ENCODE results near the gene TSPAN2. TPM values are rescaled to one million over a fixed set of nuclear protein-coding genes. Genes with fewer than 3 reads are reported as not detected.

TSPAN2 gene
- total and polyA plus RNA-seq, 9 of the 15 experiments (the other 6 are each of a cell fraction or from before 2014, with no cell fraction given): not detected

DNA sequence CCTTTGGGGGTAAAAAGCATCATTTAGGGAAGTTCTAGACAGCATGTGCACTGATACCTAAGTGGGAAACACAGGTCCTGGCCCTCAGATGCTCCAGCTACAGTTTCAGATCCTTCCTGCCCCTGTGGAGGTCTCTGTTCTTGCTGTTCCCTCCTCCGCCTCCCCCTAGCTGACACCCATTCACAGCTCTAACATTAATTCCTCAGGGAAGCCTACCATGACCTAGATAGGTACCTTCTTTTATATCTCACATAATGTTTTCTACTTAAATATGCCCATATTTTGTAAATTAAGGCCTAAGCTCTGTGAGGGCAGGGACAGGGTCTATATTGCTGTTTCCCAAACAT lies 11.3 kb downstream of the TSPAN2 start:
- Histone ChIP-seq H3K9me3 (replicated peaks; ENCODE audit: control insufficient read depth, insufficient read depth, low read depth, low read length) (no peaks in the 10 kb centered on the region), H3K9ac (ENCODE audit: insufficient read depth in 1 of 2, low read depth in 2 of 2, low read length in 2 of 2) (no peak overlapping the region), H3K27ac (ENCODE audit: extremely low read depth, low read depth, low read length) (no peak overlapping the region), H3K27me3 (ENCODE audit: control insufficient read depth in 2 of 2, insufficient read depth in 2 of 2, low read length in 2 of 2) (peaks cover 3 to 13% of the 10 kb centered on the region in 2 experiments; a peak in 4 of 5 replicates), H2AFZ (ENCODE audit: low read depth, low read length) (no peak overlapping the region), H3K79me2 (ENCODE audit: control insufficient read depth, insufficient read depth, low read length) (no peaks in the 10 kb centered on the region), H3K4me2 (ENCODE audit: insufficient read depth, low read length) (no peak overlapping the region), H3K9me1 (ENCODE audit: control insufficient read depth, insufficient read depth, low read length) (no peaks in the 10 kb centered on the region), H3K4me3 (no peak overlapping the region), H3K36me3 (ENCODE audit: control insufficient read depth, insufficient read depth, low read length) (no peaks in the 10 kb centered on the region), H4K20me1 (replicated peaks; ENCODE audit: control insufficient read depth, insufficient read depth, low read length) (no peaks in the 10 kb centered on the region), H3K4me1 (replicated peaks in 1 of 2; ENCODE audit: control insufficient read depth in 2 of 2, insufficient read depth in 2 of 2, low read length in 2 of 2) (no peaks in the 10 kb centered on the region)
- CTCF ChIA-PET (ENCODE audit: low intra/inter-chr PET ratio): no interaction called here
- POLR2A ChIA-PET: interaction anchor here (0.7 kb wide), 1 partner anchor 10 kb away, joined by 3 read pairs; no protein-coding TSS in a partner anchor
- FAIRE-seq (no peak), ATAC-seq (no peak), DNase-seq (ENCODE audit: extremely low read depth in 1 of 4, low spot score in 3 of 4) (no peak)
- 0% methylated on average over 1 of the region's 1 CpG for WGBS (ENCODE audit: insufficient coverage, low coverage, missing lambda C conversion rate)
- in situ Hi-C loops (cut with MboI) (no loop called here), intact Hi-C loops (cut with micrococcal nuclease) (no loop called here)
- BruUV-seq (replicated peaks): no TSS peak
- no peak for TF ChIP-seq SMARCC2 (IDR thresholded peaks at IDR 0.05; ENCODE audit: low read depth)
- no peak for TF ChIP-seq ZNF668 (CRISPR knock-in tag; IDR thresholded peaks at IDR 0.05)
- no peak for TF ChIP-seq TBP (optimal IDR thresholded peaks at IDR 0.05; ENCODE audit: low read depth, low read length)
- TF ChIP-seq PHF8 (IDR thresholded peaks at IDR 0.05; ENCODE audit: borderline replicate concordance, low read length): no peak
- TF ChIP-seq HDGF (IDR thresholded peaks at IDR 0.05): no peak
- no peak for TF ChIP-seq ZNF324 (CRISPR knock-in tag; IDR thresholded peaks at IDR 0.05)
- no peak for TF ChIP-seq RB1 (IDR thresholded peaks at IDR 0.05; ENCODE audit: low read depth)
- no peak for TF ChIP-seq BRD4 (IDR thresholded peaks at IDR 0.05)
- no peak for TF ChIP-seq HNRNPK (IDR thresholded peaks at IDR 0.05; ENCODE audit: low read depth, low read length, poor library complexity, severe bottlenecking)
- TF ChIP-seq ZFP30 (CRISPR knock-in tag; IDR thresholded peaks at IDR 0.05; ENCODE audit: borderline replicate concordance): no peak
- TF ChIP-seq, protein P1, sequence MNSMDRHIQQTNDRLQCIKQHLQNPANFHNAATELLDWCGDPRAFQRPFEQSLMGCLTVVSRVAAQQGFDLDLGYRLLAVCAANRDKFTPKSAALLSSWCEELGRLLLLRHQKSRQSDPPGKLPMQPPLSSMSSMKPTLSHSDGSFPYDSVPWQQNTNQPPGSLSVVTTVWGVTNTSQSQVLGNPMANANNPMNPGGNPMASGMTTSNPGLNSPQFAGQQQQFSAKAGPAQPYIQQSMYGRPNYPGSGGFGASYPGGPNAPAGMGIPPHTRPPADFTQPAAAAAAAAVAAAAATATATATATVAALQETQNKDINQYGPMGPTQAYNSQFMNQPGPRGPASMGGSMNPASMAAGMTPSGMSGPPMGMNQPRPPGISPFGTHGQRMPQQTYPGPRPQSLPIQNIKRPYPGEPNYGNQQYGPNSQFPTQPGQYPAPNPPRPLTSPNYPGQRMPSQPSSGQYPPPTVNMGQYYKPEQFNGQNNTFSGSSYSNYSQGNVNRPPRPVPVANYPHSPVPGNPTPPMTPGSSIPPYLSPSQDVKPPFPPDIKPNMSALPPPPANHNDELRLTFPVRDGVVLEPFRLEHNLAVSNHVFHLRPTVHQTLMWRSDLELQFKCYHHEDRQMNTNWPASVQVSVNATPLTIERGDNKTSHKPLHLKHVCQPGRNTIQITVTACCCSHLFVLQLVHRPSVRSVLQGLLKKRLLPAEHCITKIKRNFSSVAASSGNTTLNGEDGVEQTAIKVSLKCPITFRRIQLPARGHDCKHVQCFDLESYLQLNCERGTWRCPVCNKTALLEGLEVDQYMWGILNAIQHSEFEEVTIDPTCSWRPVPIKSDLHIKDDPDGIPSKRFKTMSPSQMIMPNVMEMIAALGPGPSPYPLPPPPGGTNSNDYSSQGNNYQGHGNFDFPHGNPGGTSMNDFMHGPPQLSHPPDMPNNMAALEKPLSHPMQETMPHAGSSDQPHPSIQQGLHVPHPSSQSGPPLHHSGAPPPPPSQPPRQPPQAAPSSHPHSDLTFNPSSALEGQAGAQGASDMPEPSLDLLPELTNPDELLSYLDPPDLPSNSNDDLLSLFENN (IDR thresholded peaks at IDR 0.05; ENCODE audit: low read depth in 2 of 2, low read length in 2 of 2): no peak
- TF ChIP-seq, protein P2, sequence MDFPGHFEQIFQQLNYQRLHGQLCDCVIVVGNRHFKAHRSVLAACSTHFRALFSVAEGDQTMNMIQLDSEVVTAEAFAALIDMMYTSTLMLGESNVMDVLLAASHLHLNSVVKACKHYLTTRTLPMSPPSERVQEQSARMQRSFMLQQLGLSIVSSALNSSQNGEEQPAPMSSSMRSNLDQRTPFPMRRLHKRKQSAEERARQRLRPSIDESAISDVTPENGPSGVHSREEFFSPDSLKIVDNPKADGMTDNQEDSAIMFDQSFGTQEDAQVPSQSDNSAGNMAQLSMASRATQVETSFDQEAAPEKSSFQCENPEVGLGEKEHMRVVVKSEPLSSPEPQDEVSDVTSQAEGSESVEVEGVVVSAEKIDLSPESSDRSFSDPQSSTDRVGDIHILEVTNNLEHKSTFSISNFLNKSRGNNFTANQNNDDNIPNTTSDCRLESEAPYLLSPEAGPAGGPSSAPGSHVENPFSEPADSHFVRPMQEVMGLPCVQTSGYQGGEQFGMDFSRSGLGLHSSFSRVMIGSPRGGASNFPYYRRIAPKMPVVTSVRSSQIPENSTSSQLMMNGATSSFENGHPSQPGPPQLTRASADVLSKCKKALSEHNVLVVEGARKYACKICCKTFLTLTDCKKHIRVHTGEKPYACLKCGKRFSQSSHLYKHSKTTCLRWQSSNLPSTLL (IDR thresholded peaks at IDR 0.05): no peak
- TF ChIP-seq, protein P3, sequence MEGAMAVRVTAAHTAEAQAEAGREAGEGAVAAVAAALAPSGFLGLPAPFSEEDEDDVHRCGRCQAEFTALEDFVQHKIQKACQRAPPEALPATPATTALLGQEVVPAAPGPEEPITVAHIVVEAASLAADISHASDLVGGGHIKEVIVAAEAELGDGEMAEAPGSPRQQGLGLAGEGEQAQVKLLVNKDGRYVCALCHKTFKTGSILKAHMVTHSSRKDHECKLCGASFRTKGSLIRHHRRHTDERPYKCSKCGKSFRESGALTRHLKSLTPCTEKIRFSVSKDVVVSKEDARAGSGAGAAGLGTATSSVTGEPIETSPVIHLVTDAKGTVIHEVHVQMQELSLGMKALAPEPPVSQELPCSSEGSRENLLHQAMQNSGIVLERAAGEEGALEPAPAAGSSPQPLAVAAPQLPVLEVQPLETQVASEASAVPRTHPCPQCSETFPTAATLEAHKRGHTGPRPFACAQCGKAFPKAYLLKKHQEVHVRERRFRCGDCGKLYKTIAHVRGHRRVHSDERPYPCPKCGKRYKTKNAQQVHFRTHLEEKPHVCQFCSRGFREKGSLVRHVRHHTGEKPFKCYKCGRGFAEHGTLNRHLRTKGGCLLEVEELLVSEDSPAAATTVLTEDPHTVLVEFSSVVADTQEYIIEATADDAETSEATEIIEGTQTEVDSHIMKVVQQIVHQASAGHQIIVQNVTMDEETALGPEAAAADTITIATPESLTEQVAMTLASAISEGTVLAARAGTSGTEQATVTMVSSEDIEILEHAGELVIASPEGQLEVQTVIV (CRISPR knock-in tag; IDR thresholded peaks at IDR 0.05; ENCODE audit: borderline replicate concordance): no peak
- TF ChIP-seq BRD9 (IDR thresholded peaks at IDR 0.05; ENCODE audit: low read depth, partially characterized antibody): no peak
- no peak for TF ChIP-seq KDM4B (IDR thresholded peaks at IDR 0.05; ENCODE audit: borderline replicate concordance in 2 of 2, low read depth in 1 of 2)

Measured in K562 (cell line).